Gastrocnemius medialis (tissue), 4 donors: Measurements from ENCODE around the gene SLC34A3.

Source experiments
- CTCF ChIP-seq, 5 experiments: fragments of 450-650 bp in 3 of 5; fragments of 200-600 bp in 2 of 5; sonication (generic) in 2 of 5; IDR thresholded peaks in 4 of 5; conservative IDR thresholded peaks in 1 of 5; 1 replicate in 4 of 5; 2 replicates in 1 of 5; pipeline ENCODE4 v1.5.1; 2016 to 2019; ENCODE audit warnings: antibody characterized with exemption in 5 of 5, mild to moderate bottlenecking in 3 of 5, moderate library complexity in 3 of 5
- POLR2A ChIP-seq, 2 donors: fragments of 450-650 bp; IDR thresholded peaks; one replicate each; pipeline ENCODE4 v1.6.1; 2017; ENCODE audit warnings: antibody characterized with exemption in 2 of 2, mild to moderate bottlenecking in 2 of 2, moderate library complexity in 2 of 2

DNA sequence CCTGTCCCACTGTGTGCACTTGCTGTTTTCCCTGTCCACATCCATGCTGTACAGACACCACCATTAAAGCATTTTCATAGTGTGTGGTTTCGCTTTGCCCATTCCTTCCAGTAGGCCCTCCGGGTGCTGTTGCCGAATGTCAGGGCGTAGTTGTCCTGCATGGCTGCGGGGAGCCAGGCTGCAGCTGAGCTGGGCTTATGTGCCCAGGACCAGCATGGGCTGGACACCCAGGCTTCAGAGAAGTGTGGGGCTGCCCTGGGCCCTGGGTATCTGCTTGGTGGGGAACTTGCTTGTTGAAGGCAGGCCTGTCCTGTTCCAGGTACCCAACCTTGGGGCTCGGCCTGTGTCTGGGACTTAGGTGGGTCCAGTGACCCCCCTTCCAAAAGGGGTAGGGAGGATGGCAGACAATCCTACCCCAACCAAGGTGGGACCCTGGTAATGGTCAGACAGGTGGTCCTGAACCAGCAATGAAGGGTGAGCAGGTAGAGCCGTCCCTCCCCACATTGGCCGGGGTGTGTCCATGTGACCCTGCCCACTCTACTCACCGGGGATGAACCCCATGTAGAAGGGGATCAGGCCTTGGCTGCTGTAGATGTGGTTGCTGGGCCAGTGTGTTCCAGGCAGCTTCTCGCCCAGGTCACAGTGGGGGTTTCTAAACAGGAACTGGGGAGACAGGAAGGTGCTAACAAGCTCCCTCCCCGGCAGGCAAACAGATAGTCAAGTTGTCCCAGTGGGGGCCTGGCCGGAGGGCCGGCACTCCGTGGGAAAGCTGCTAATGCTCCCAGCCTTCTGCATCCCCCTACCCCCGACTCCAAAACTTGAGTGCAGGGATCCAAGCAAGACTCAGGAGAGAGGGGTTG lies 13.2 kb downstream of the SLC34A3 start:
- TF ChIP-seq CTCF (IDR thresholded peaks at IDR 0.05 in 4 of 5, conservative IDR thresholded peaks at IDR 0.05 in 1 of 5) (no peak), POLR2A (IDR thresholded peaks at IDR 0.05) (no peak)
